Activated naive CD4-positive, alpha-beta T cell treated with anti-CD3 and anti-CD28 coated beads for 36 hours (primary cell): ENCODE data around the gene ZFYVE21. TPM values are rescaled to one million over a fixed set of nuclear protein-coding genes. Genes with fewer than 3 reads are reported as not detected.
"Not testable (repeated sequence)": the region's sequence is repeated elsewhere in the genome, so short reads cannot be mapped to it uniquely, and the experiment has no call there.

Source experiments
- CTCF ChIA-PET: fragments of 350-600 bp; sonication (Branson Sonifier 250); formaldehyde crosslinking; loops from one replicate; lab custom pipeline; 2021; ENCODE audit warnings: antibody characterized with exemption; lab: Charles Lee
- DNase-seq: peaks from one replicate; pipeline ENCODE4 v3.0.0-alpha.2; 2020
- H3K27ac Mint-ChIP-seq: one replicate; pipeline ENCODE4 v1.8.0; 2021; ENCODE audit warnings: mild to moderate bottlenecking, mixed read lengths
- H3K27me3 Mint-ChIP-seq: one replicate; pipeline ENCODE4 v1.8.0; 2021; ENCODE audit warnings: low read depth, mixed read lengths
- H3K36me3 Mint-ChIP-seq: one replicate; pipeline ENCODE4 v1.8.0; 2021; ENCODE audit warnings: low read depth, mixed read lengths
- H3K4me1 Mint-ChIP-seq: one replicate; pipeline ENCODE4 v1.8.0; 2021; ENCODE audit warnings: low read depth, mixed read lengths
- H3K4me3 Mint-ChIP-seq: one replicate; pipeline ENCODE4 v1.8.0; 2021; ENCODE audit warnings: mild to moderate bottlenecking, moderate library complexity, mixed read lengths
- H3K9me3 Mint-ChIP-seq: one replicate; pipeline ENCODE4 v1.8.0; 2021; ENCODE audit warnings: mixed read lengths
- intact Hi-C: fragments of 100-400 bp; cut with micrococcal nuclease; formaldehyde crosslinking; loops from one replicate; pipeline ENCODE4 v1.15.1; 2023
- total RNA-seq, 2 experiments: library from RNA; stranded (reverse); gene quantifications; one replicate each; pipeline ENCODE4 v1.2.3, GENCODE V29; 2021

ZFYVE21 gene
- total RNA-seq, 2 experiments from 2014 or later, result 9.1 to 10.4 TPM

GRCh38 chr14:103772078-103772712 is 56.6 kb downstream of the ZFYVE21 start:
- no peaks in the 10 kb centered on the region for H3K4me1 Mint-ChIP-seq
- H3K36me3 Mint-ChIP-seq, result peaks cover 14% of the 10 kb centered on the region
- H3K4me3 Mint-ChIP-seq, result no peak overlapping the region
- intact Hi-C loops, result no loop called here
- H3K9me3 Mint-ChIP-seq, result no peaks in the 10 kb centered on the region
- no peaks in the 10 kb centered on the region for H3K27me3 Mint-ChIP-seq
- H3K27ac Mint-ChIP-seq, result no peak overlapping the region
- CTCF ChIA-PET, result no interaction called here
- DNase-seq, result no peak

- H3K36me3 Mint-ChIP-seq, result peaks cover 17% of the 10 kb centered on the region
- no peaks in the 10 kb centered on the region for H3K27me3 Mint-ChIP-seq
- no peak for DNase-seq
- no peaks in the 10 kb centered on the region for H3K4me1 Mint-ChIP-seq
- intact Hi-C loops, result no loop called here
- no peaks in the 10 kb centered on the region for H3K9me3 Mint-ChIP-seq
- no peak overlapping the region for H3K27ac Mint-ChIP-seq
- CTCF ChIA-PET, result no interaction called here
- no peak overlapping the region for H3K4me3 Mint-ChIP-seq
These were observed 57.9 kb downstream of the ZFYVE21 start for GRCh38 chr14:103773521-103773920.

DNA sequence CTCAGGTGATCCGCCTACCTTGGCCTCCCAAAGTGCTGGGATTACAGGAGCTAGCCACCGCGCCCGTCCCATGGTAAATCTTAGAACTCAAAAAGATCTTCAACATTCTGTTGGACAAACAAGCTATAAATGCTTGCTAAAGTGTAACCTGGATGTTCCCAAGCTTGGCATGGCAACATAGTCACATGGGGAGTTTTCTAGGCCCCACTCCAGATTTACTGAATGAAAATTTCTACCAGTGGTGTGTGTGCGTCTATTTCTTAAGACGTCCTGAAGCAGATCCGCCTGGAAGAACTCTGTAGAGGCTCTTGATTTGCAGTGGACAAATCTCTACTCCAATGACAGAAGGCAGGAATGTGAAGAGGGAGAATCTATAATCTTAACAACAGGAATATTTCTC is 59.9 kb downstream of the ZFYVE21 start:
- H3K9me3 Mint-ChIP-seq, result no peaks in the 10 kb centered on the region
- intact Hi-C loops, result no loop called here
- CTCF ChIA-PET, result no interaction called here
- H3K27me3 Mint-ChIP-seq, result no peaks in the 10 kb centered on the region
- no peak overlapping the region for H3K27ac Mint-ChIP-seq
- H3K4me3 Mint-ChIP-seq, result no peak overlapping the region
- H3K36me3 Mint-ChIP-seq, result peaks cover 19% of the 10 kb centered on the region
- no peaks in the 10 kb centered on the region for H3K4me1 Mint-ChIP-seq
- no peak for DNase-seq

DNA sequence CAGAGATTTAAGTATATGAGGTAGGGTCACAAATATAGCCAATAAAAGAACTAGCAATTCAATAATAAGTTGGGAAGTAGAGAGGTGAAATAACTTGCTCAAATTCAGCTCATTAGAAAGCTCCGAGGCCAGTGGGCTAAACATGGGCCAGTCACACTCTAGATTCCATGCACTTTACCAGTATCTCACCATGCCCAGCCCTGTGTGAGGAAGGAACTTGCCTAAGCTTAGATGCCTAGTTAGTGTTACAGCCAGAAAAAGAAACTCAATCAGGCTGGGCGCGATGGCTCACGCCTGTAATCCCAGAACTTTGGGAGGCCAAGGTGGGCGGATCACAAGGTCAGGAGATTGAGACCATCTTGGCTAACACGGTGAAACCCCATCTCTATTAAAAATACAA is 60.7 kb downstream of the ZFYVE21 start:
- H3K27ac Mint-ChIP-seq, H3K4me1 Mint-ChIP-seq, H3K4me3 Mint-ChIP-seq, H3K27me3 Mint-ChIP-seq, CTCF ChIA-PET, DNase-seq, H3K9me3 Mint-ChIP-seq, intact Hi-C loops: not testable (repeated sequence)
- peaks cover 16% of the 10 kb centered on the region for H3K36me3 Mint-ChIP-seq

GRCh38 chr14:103782376-103782775 is 66.8 kb downstream of the ZFYVE21 start:
- H3K9me3 Mint-ChIP-seq, result no peaks in the 10 kb centered on the region
- DNase-seq, result no peak
- intact Hi-C loops, result no loop called here
- H3K4me1 Mint-ChIP-seq, result no peaks in the 10 kb centered on the region
- CTCF ChIA-PET, result no interaction called here
- no peak overlapping the region for H3K4me3 Mint-ChIP-seq
- H3K36me3 Mint-ChIP-seq, result peaks cover 4% of the 10 kb centered on the region
- no peak overlapping the region for H3K27ac Mint-ChIP-seq
- H3K27me3 Mint-ChIP-seq, result no peaks in the 10 kb centered on the region

Other genes with a start within 250 kb of the ZFYVE21 start
- gene CKB, start 193.0 kb upstream of the ZFYVE21 start, total RNA-seq, result 1 to 10 TPM; 3.8 to 4.9 TPM
- 1 to 10 TPM; 6.6 to 6.7 TPM for gene TRMT61A, start 186.6 kb upstream of the ZFYVE21 start, total RNA-seq
- gene BAG5, start 153.2 kb upstream of the ZFYVE21 start, total RNA-seq, result 10 to 100 TPM; 15.5 to 16.6 TPM
- gene COA8, start 152.8 kb upstream of the ZFYVE21 start, total RNA-seq, result 10 to 100 TPM; 36.8 to 48.4 TPM
- gene KLC1, start 86.6 kb upstream of the ZFYVE21 start, total RNA-seq, result 100 to 1,000 TPM in 1 of 2 experiments, 10 to 100 TPM in 1; 94.8 to 101 TPM
- 10 to 100 TPM; 49.0 to 50.4 TPM for gene XRCC3, start 359 bp upstream of the ZFYVE21 start, total RNA-seq
- 1 to 10 TPM; 8.0 to 8.6 TPM for gene PPP1R13B, start 131.8 kb downstream of the ZFYVE21 start, total RNA-seq
- under 1 TPM in 1 of 2 experiments, not detected in 1; 0.10 TPM for gene TDRD9, start 212.6 kb downstream of the ZFYVE21 start, total RNA-seq
- gene RD3L, start 226.7 kb downstream of the ZFYVE21 start, total RNA-seq, result not detected